ENCODE measurements around the gene FOXP1. TPM values are rescaled to one million over a fixed set of nuclear protein-coding genes. Genes with fewer than 3 reads are reported as not detected.

Gene FOXP1
- total RNA-seq, 1 donor from 2014 or later: 113 TPM

DNA sequence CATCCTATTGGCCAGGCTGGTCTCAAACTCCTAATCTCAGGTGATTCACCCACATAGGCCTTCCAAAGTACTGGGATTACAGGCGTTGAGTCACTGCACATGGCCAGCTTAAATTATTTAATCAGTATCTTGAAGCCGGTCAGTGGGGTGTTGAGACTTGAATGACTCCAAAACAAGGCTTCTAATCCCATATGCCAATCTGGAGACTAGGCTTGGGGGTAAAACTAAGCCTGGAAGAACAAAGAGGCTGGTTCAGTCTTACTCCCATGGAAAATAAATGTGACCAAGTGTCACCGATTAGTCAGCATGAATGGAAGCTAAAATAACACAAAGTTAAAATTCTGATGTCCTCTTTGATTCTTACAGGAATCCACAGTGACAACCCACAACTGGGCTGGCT is 509.1 kb downstream of the FOXP1 start:
- H3K36me3 Mint-ChIP-seq: peaks cover 13% of the 10 kb centered on the region
- peaks cover 55% of the 10 kb centered on the region for H3K4me1 Mint-ChIP-seq (ENCODE audit: unreplicated experiment)
- no peak overlapping the region for H3K27ac Mint-ChIP-seq
- no peak for DNase-seq (ENCODE audit: extremely low spot score, unreplicated experiment)
- TF ChIP-seq, protein P1, sequence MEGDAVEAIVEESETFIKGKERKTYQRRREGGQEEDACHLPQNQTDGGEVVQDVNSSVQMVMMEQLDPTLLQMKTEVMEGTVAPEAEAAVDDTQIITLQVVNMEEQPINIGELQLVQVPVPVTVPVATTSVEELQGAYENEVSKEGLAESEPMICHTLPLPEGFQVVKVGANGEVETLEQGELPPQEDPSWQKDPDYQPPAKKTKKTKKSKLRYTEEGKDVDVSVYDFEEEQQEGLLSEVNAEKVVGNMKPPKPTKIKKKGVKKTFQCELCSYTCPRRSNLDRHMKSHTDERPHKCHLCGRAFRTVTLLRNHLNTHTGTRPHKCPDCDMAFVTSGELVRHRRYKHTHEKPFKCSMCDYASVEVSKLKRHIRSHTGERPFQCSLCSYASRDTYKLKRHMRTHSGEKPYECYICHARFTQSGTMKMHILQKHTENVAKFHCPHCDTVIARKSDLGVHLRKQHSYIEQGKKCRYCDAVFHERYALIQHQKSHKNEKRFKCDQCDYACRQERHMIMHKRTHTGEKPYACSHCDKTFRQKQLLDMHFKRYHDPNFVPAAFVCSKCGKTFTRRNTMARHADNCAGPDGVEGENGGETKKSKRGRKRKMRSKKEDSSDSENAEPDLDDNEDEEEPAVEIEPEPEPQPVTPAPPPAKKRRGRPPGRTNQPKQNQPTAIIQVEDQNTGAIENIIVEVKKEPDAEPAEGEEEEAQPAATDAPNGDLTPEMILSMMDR (conservative IDR thresholded peaks at IDR 0.05): no peak
- no peak overlapping the region for H3K4me3 Mint-ChIP-seq
- no peaks in the 10 kb centered on the region for H3K27me3 Mint-ChIP-seq
- no peaks in the 10 kb centered on the region for H3K9me3 Mint-ChIP-seq

DNA sequence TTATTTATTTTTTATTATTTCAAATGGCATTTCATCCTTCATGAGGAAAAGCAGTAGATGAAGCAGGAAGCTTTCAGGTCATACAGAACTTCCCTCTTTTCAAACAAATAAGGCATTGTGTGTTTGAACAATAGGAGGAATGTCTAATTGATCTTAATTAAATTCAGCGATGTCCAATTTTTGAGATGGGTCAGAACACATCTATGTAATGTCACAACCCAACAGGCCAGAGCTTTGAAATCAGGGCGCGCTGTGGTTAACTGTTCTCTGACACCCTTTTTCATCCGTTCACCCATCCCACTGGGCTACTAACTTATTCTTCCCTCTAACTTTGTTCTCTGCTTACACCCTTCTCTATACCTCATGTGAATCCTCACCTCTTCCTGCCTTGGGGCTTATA is 510.5 kb downstream of the FOXP1 start:
- TF ChIP-seq, protein P1 (conservative IDR thresholded peaks at IDR 0.05): no peak
- Mint-ChIP-seq H3K4me3 (no peak overlapping the region), H3K27me3 (no peaks in the 10 kb centered on the region), H3K9me3 (no peaks in the 10 kb centered on the region), H3K27ac (peak overlapping the region; percentile 18), H3K4me1 (ENCODE audit: unreplicated experiment) (peaks cover 54% of the 10 kb centered on the region), H3K36me3 (peaks cover 10% of the 10 kb centered on the region)
- no peak for DNase-seq (ENCODE audit: extremely low spot score, unreplicated experiment)

DNA sequence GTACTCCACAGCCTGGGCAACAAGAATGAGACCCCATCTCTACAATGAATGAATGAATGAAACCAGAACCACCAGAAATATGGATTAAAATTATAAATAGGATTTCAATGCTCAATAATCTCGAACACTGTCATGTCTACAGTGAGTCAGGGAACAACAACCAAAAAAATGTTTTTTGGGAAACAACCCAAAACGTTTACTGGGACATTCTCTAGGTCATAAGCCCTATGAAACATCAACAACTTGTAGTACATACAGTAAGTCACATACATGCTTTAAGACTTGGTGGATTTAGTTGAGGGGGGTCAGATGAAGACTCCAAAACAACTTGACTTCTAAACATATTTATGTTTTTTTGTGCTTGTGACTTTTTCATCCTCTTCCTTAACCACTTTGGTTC is 511.2 kb downstream of the FOXP1 start:
- DNase-seq (ENCODE audit: extremely low spot score, unreplicated experiment): no peak
- Mint-ChIP-seq H3K4me1 (ENCODE audit: unreplicated experiment) (peaks cover 53% of the 10 kb centered on the region), H3K27ac (no peak overlapping the region), H3K36me3 (peaks cover 9% of the 10 kb centered on the region), H3K27me3 (no peaks in the 10 kb centered on the region), H3K9me3 (no peaks in the 10 kb centered on the region), H3K4me3 (peak overlapping the region; percentile 18)
- TF ChIP-seq, protein P1 (conservative IDR thresholded peaks at IDR 0.05): no peak

DNA sequence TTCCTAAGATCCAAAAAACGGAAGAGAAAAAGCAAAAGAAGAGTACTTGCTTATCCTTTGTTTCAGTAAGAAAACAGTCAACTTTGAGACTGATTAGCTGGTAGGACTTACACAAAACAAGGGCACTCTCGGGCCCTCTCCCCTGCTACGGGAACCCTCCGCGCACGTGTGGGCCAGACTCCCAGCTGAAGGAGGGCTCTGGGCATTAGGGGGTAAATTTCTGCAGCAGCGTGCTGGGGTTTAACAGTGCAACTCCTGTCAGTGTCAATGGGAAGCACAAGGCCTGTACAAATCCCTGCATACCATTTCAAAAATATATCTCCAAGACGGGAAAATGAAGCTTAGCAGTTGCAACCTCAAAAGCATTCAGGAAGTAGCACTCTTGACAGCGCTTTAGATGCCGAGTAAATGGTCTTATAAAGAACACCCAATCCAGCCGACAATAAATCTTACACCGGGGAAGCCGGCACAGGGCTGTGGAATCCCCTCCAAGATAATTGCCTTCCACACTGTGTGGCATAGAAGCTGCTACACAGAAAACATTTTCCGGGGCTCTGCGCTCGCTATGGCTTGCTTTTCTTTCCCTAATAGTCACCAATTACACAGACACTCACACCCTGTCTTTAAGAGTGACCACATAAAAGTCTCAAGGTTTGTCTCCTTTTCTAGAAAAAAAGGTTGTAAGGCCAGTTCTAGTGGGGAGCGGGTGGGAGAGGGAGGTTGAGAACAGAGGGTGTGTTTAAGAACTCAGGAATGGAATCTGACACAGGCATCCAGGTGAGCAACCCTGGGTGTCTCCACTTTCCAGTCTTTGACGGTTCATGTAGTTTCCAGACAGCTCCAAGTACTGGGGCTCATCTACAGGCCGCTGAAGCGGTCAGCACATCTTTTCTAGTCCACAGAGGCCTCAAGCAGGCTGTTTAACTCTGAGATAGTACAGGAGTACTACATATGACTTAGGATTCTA is 512.7 kb downstream of the FOXP1 start:
- Mint-ChIP-seq H3K27ac (peak overlapping the region; percentile 93), H3K27me3 (no peaks in the 10 kb centered on the region), H3K9me3 (no peaks in the 10 kb centered on the region), H3K4me3 (peak overlapping the region; percentile 76), H3K4me1 (ENCODE audit: unreplicated experiment) (peaks cover 61% of the 10 kb centered on the region), H3K36me3 (peaks cover 6% of the 10 kb centered on the region)
- DNase-seq (ENCODE audit: extremely low spot score, unreplicated experiment): no peak
- TF ChIP-seq, protein P1 (conservative IDR thresholded peaks at IDR 0.05): no peak

DNA sequence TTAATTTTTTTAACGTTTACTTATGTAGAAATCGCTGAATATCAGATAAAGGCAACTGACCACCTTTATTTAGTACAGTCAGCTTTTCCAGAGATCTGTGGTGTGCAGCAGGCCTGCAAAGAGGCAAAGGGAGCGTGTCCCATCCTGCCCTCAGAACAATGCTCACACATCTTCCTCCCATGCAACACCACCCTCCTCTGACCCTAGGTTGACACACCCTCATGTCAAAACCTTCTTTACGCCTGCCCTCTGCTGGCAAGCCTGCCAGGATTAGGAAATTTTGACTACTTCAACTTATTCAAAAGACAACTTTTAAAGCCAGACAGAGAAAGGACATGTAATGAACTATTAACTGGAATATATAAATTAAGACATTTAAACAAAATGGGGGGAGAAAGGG is 513.7 kb downstream of the FOXP1 start:
- no peaks in the 10 kb centered on the region for H3K27me3 Mint-ChIP-seq
- H3K4me3 Mint-ChIP-seq: peak overlapping the region; percentile 76
- peaks cover 6% of the 10 kb centered on the region for H3K36me3 Mint-ChIP-seq
- DNase-seq (ENCODE audit: extremely low spot score, unreplicated experiment): no peak
- peak overlapping the region; percentile 93 for H3K27ac Mint-ChIP-seq
- H3K4me1 Mint-ChIP-seq (ENCODE audit: unreplicated experiment): peaks cover 65% of the 10 kb centered on the region
- no peaks in the 10 kb centered on the region for H3K9me3 Mint-ChIP-seq
- TF ChIP-seq, protein P1 (conservative IDR thresholded peaks at IDR 0.05): peak; percentile 68

All from type B pancreatic cell (in vitro differentiated cells).